ENCODE results near the gene FANCC. TPM values are rescaled to one million over a fixed set of nuclear protein-coding genes. Genes with fewer than 3 reads are reported as not detected.

FANCC gene
- total RNA-seq, 1 donor from 2014 or later, result 7.9 TPM

DNA sequence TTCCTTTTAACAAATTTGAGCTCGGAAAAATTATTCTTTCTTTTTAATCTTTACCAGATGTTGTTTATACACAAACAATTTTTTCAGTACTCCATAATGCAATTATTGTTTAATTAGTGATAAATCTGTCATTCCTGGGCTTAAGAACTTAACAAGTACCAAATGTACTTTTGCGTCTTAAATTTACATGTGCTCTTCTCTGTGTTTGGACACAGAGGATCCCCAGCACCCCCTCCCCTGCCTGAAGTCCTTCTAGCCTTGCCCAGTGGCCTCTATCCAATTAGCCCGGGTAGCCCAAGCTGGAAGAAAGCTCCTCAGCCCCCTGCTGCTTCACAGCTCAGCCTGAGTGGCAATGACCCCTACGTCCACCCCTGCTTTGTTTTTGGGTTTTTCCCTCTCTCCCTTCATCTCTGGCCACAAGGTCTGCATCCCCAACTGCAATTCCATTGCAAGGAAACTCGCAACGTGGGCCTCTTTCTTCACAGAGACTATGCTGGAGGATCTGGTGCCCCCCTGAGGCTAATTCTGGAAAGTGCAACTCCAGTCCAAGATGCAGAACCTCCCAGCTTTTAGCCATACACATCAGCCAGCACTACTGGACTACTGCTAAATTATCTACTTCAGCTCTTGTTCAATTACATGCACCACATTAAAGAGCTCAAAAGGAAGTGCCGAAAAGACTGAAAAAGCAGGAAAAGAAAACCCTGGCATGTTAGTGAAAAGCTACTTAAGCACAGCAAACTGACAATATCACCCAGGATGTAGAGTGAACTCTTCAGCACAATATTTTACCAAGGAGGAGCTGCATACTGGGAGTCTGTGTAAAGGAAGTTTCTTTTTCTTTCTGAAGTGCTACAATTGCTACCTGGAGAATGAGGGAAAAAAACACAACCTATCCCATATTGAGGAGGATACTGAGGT lies 186.2 kb downstream of the FANCC start:
- no peak overlapping the region for H3K27ac Mint-ChIP-seq (ENCODE audit: unreplicated experiment)
- TF ChIP-seq EZH2 (IDR thresholded peaks at IDR 0.05; ENCODE audit: insufficient read depth, low read length), result no peak
- peak; percentile 84 for TF ChIP-seq CTCF (IDR thresholded peaks at IDR 0.05; ENCODE audit: insufficient read depth, low read depth, low read length)
- no peaks in the 10 kb centered on the region for H3K36me3 ChIP-seq (ENCODE audit: insufficient read depth, low read length)
- no peaks in the 10 kb centered on the region for H3K27me3 Mint-ChIP-seq (ENCODE audit: low read depth, unreplicated experiment)
- no peaks in the 10 kb centered on the region for H3K4me1 ChIP-seq (ENCODE audit: insufficient read depth, low read length)
- no peak overlapping the region for H3K9ac ChIP-seq (ENCODE audit: low read length)
- no peak overlapping the region for H3K4me2 ChIP-seq (ENCODE audit: low read length)
- DNase-seq (ENCODE audit: low read depth) (peak; percentile 29), FAIRE-seq (no peak)
- no peaks in the 10 kb centered on the region for H3K27me3 ChIP-seq (ENCODE audit: insufficient read depth, low read length)
- no peaks in the 10 kb centered on the region for H3K36me3 Mint-ChIP-seq (ENCODE audit: low read depth, unreplicated experiment)
- no peaks in the 10 kb centered on the region for H3K79me2 ChIP-seq (ENCODE audit: insufficient read depth, low read length)
- peak overlapping the region; percentile 28 for H2AFZ ChIP-seq (ENCODE audit: low read depth, low read length)
- no peaks in the 10 kb centered on the region for H4K20me1 ChIP-seq (ENCODE audit: insufficient read depth, low read length)
- peak overlapping the region; percentile 60 for H3K4me3 Mint-ChIP-seq (ENCODE audit: unreplicated experiment)
- H3K4me3 ChIP-seq (ENCODE audit: insufficient read depth, low read depth, low read length), result no peak overlapping the region
- H3K27ac ChIP-seq (ENCODE audit: low read depth, low read length), result no peak overlapping the region
- peaks cover 18% of the 10 kb centered on the region for H3K4me1 Mint-ChIP-seq (ENCODE audit: low read depth, unreplicated experiment)
- H3K9me3 Mint-ChIP-seq (ENCODE audit: unreplicated experiment), result no peaks in the 10 kb centered on the region
- no peaks in the 10 kb centered on the region for H3K9me3 ChIP-seq (ENCODE audit: insufficient read depth, low read depth, low read length)

- Mint-ChIP-seq H3K4me1 (ENCODE audit: low read depth, unreplicated experiment) (peaks cover 18% of the 10 kb centered on the region), H3K36me3 (ENCODE audit: low read depth, unreplicated experiment) (no peaks in the 10 kb centered on the region), H3K27ac (ENCODE audit: unreplicated experiment) (no peak overlapping the region), H3K4me3 (ENCODE audit: unreplicated experiment) (no peak overlapping the region), H3K9me3 (ENCODE audit: unreplicated experiment) (no peaks in the 10 kb centered on the region), H3K27me3 (ENCODE audit: low read depth, unreplicated experiment) (no peaks in the 10 kb centered on the region)
- H3K27me3 ChIP-seq (ENCODE audit: insufficient read depth, low read length), result no peaks in the 10 kb centered on the region
- H3K79me2 ChIP-seq (ENCODE audit: insufficient read depth, low read length), result no peaks in the 10 kb centered on the region
- no peaks in the 10 kb centered on the region for H3K9me3 ChIP-seq (ENCODE audit: insufficient read depth, low read depth, low read length)
- no peaks in the 10 kb centered on the region for H3K4me1 ChIP-seq (ENCODE audit: insufficient read depth, low read length)
- no peak overlapping the region for H3K9ac ChIP-seq (ENCODE audit: low read length)
- H4K20me1 ChIP-seq (ENCODE audit: insufficient read depth, low read length), result no peaks in the 10 kb centered on the region
- no peak overlapping the region for H3K4me3 ChIP-seq (ENCODE audit: insufficient read depth, low read depth, low read length)
- FAIRE-seq (no peak), DNase-seq (ENCODE audit: low read depth) (no peak)
- no peak for TF ChIP-seq EZH2 (IDR thresholded peaks at IDR 0.05; ENCODE audit: insufficient read depth, low read length)
- no peak for TF ChIP-seq CTCF (IDR thresholded peaks at IDR 0.05; ENCODE audit: insufficient read depth, low read depth, low read length)
- H3K4me2 ChIP-seq (ENCODE audit: low read length), result no peak overlapping the region
- no peaks in the 10 kb centered on the region for H3K36me3 ChIP-seq (ENCODE audit: insufficient read depth, low read length)
- no peak overlapping the region for H2AFZ ChIP-seq (ENCODE audit: low read depth, low read length)
- H3K27ac ChIP-seq (ENCODE audit: low read depth, low read length), result no peak overlapping the region
Observed at GRCh38 chr9:95130484-95130883, 187.0 kb downstream of the FANCC start.
